ENCODE results near the gene TPGS2.
"Not testable (repeated sequence)": the region's sequence is repeated elsewhere in the genome, so short reads cannot be mapped to it uniquely, and the experiment has no call there.

Gene TPGS2

GRCh38 chr18:36828630-36829361 lies at the start of gene TPGS2, which contains the start of gene KIAA1328:
Gene TPGS2, minus strand, starts transcription at chr18:36829002. Its CDS starts 235 bp downstream, at chr18:36828767.
Gene KIAA1328, plus strand, starts transcription at chr18:36829127. Its CDS starts 12 bp downstream, at chr18:36829139.
- DNase-seq, result peak; percentile 93

- DNase-seq, result not testable (repeated sequence)
Observed at GRCh38 chr18:36873826-36874225, 45.0 kb upstream of the TPGS2 start.

- no peak for DNase-seq
Observed at GRCh38 chr18:36872329-36872728, 43.5 kb upstream of the TPGS2 start.

GRCh38 chr18:36871801-36872200 lies 43.0 kb upstream of the TPGS2 start:
- no peak for DNase-seq

- no peak for DNase-seq
Observed at GRCh38 chr18:36867056-36867455, 38.3 kb upstream of the TPGS2 start.

GRCh38 chr18:36862182-36862581 lies 33.4 kb upstream of the TPGS2 start:
- DNase-seq, result peak; percentile 8

GRCh38 chr18:36856815-36857214 lies 28.0 kb upstream of the TPGS2 start:
- DNase-seq, result no peak

GRCh38 chr18:36851202-36851590 lies 22.4 kb upstream of the TPGS2 start:
- no peak for DNase-seq

- DNase-seq, result peak; percentile 77
Observed at GRCh38 chr18:36850527-36851201, 21.9 kb upstream of the TPGS2 start.

- DNase-seq, result no peak
Observed at GRCh38 chr18:36849288-36850006, 20.6 kb upstream of the TPGS2 start.

- no peak for DNase-seq
Observed at GRCh38 chr18:36848609-36849008, 19.8 kb upstream of the TPGS2 start.

GRCh38 chr18:36843784-36844183 lies 15.0 kb upstream of the TPGS2 start:
- no peak for DNase-seq

GRCh38 chr18:36843199-36843598 lies 14.4 kb upstream of the TPGS2 start:
- DNase-seq, result no peak

- no peak for DNase-seq
Observed at GRCh38 chr18:36839835-36840234, 11.0 kb upstream of the TPGS2 start.

GRCh38 chr18:36835927-36836326 lies 7.1 kb upstream of the TPGS2 start:
- DNase-seq, result no peak

- DNase-seq, result no peak
Observed at GRCh38 chr18:36833120-36833519, 4.3 kb upstream of the TPGS2 start.

GRCh38 chr18:36831139-36831538 lies 2.3 kb upstream of the TPGS2 start:
- no peak for DNase-seq

- DNase-seq, result no peak
Observed at GRCh38 chr18:36830158-36830495, 1.3 kb upstream of the TPGS2 start.

- peak; percentile 23 for DNase-seq
Observed at GRCh38 chr18:36829362-36830157, 758 bp upstream of the TPGS2 start.

- DNase-seq, result no peak
Observed at GRCh38 chr18:36828157-36828629, 609 bp downstream of the TPGS2 start.

GRCh38 chr18:36826556-36826955 lies 2.2 kb downstream of the TPGS2 start:
- DNase-seq, result no peak

- no peak for DNase-seq
Observed at GRCh38 chr18:36825526-36825925, 3.3 kb downstream of the TPGS2 start.

- no peak for DNase-seq
Observed at GRCh38 chr18:36821681-36822080, 7.1 kb downstream of the TPGS2 start.

All from hematopoietic multipotent progenitor cell treated with erythropoietin and hydrocortisone succinate and interleukin-3 and kit ligand, for 6 days (in vitro differentiated cells).